D721Med (cell line): ENCODE data around the gene C3.

Source experiments
- DNase-seq: peaks from one replicate; pipeline ENCODE4 v3.0.0; 2011; ENCODE audit warnings: low spot score; ENCODE audit not compliant: insufficient read length
- FAIRE-seq: peaks from 2 replicates; lab custom pipeline; 2011; peaks lifted over from hg19 to GRCh38; lab: Jason Lieb, UNC
- CTCF ChIP-seq: IDR thresholded peaks from 2 replicates; pipeline ENCODE4 v1.5.1; 2012; ENCODE audit warnings: mild to moderate bottlenecking, control low read depth; ENCODE audit not compliant: insufficient read depth; ENCODE audit errors: missing control alignments

The C3 gene

GRCh38 chr19:6743066-6743465, 22.6 kb upstream of the C3 start:
- DNase-seq (no peak), FAIRE-seq (no peak)
- no peak for TF ChIP-seq CTCF

GRCh38 chr19:6740589-6741343, 20.3 kb upstream of the C3 start:
- TF ChIP-seq CTCF = no peak
- DNase-seq (no peak), FAIRE-seq (no peak)

- DNase-seq (no peak), FAIRE-seq (no peak)
These were observed 19.6 kb upstream of the C3 start for GRCh38 chr19:6739883-6740588.

GRCh38 chr19:6739390-6739882, 19.0 kb upstream of the C3 start, which contains the start of gene TRIP10:
TRIP10 (plus strand) TSS chr19:6739680; CDS start chr19:6739762, 82 bp downstream.
- FAIRE-seq (no peak), DNase-seq (peak; percentile 68)
- TF ChIP-seq CTCF = no peak

More at GRCh38 chr19:6739883-6740588, 19.6 kb upstream of the C3 start:
- TF ChIP-seq CTCF = no peak

GRCh38 chr19:6738787-6739389, 18.4 kb upstream of the C3 start:
- DNase-seq (no peak), FAIRE-seq (no peak)
- TF ChIP-seq CTCF = no peak

- no peak for FAIRE-seq
- peak; percentile 67 for TF ChIP-seq CTCF
- no peak for DNase-seq
These were observed 17.7 kb upstream of the C3 start for GRCh38 chr19:6737873-6738786.
